Measurements from ENCODE around the gene KRTAP5-9.
"Not testable (repeated sequence)": the region's sequence is repeated elsewhere in the genome, so short reads cannot be mapped to it uniquely, and the experiment has no call there.

GRCh38 chr11:71537977-71538665 is 10.1 kb upstream of the KRTAP5-9 start, which contains the start of gene KRTAP5-8:
- TF ChIP-seq GABPA (IDR thresholded peaks at IDR 0.05; ENCODE audit: borderline replicate concordance, insufficient read depth, low read length); ASH2L (IDR thresholded peaks at IDR 0.05; ENCODE audit: low read length); FOSL1 (IDR thresholded peaks at IDR 0.05; ENCODE audit: insufficient read depth, low read depth, low read length); CTCF (IDR thresholded peaks at IDR 0.05; ENCODE audit: control extremely low read depth in 1 of 3, insufficient read depth in 1 of 3, low read depth in 1 of 3, low read length in 3 of 3); EGR1 (IDR thresholded peaks at IDR 0.05; ENCODE audit: borderline replicate concordance, low read depth, low read length); CHD1 (IDR thresholded peaks at IDR 0.05; ENCODE audit: low read depth, low read length); CEBPB (IDR thresholded peaks at IDR 0.05; ENCODE audit: low read depth, low read length); MAX (IDR thresholded peaks at IDR 0.05); MAFK (IDR thresholded peaks at IDR 0.05; ENCODE audit: low read depth, low read length): not testable (repeated sequence)

All from H1 (cell line).